K562 (cell line): Measurements from ENCODE around the gene RPL7A. TPM values are rescaled to one million over a fixed set of nuclear protein-coding genes. Genes with fewer than 3 reads are reported as not detected.
A peak's percentile ranks its signal among the peaks of the same experiment; 100 is the strongest.

Experiments
- CREB1 ChIP-seq, 2 experiments: sonication (generic) in 1 of 2; formaldehyde crosslinking in 1 of 2; IDR thresholded peaks; 2 replicates each; pipeline versions ENCODE4 v1.6.1 to v1.8.0; 2012 to 2022; ENCODE audit warnings: inconsistent platforms in 1 of 2, mild to moderate bottlenecking in 1 of 2, missing genetic modification reagents in 1 of 2, moderate library complexity in 1 of 2
- ESRRA ChIP-seq: fragments of 450-650 bp; IDR thresholded peaks from 2 replicates; pipeline ENCODE4 v1.6.1; 2014; ENCODE audit warnings: low read depth, mild to moderate bottlenecking, moderate library complexity, borderline replicate concordance
- ETV5 ChIP-seq: sonication (generic); formaldehyde crosslinking; IDR thresholded peaks from 2 replicates; pipeline ENCODE4 v1.4.0; 2020; ENCODE audit warnings: low read depth, mild to moderate bottlenecking, missing genetic modification reagents
- ETV6 ChIP-seq, 3 experiments: fragments of 150-350 bp in 1 of 3; sonication (generic) in 1 of 3; formaldehyde crosslinking in 1 of 3; IDR thresholded peaks; 2 replicates each; pipeline versions ENCODE4 v1.6.1 to v1.8.0; 2014 to 2022; ENCODE audit warnings: borderline replicate concordance in 2 of 3, low read depth in 2 of 3, antibody characterized with exemption in 1 of 3, low read length in 1 of 3, mild to moderate bottlenecking in 1 of 3, missing genetic modification reagents in 1 of 3
- HDAC6 ChIP-seq: IDR thresholded peaks from 2 replicates; pipeline ENCODE4 v1.6.1; 2012; ENCODE audit warnings: low read depth, mild to moderate bottlenecking, control low read depth, inconsistent platforms, low read length, moderate library complexity
- HSF4 ChIP-seq: fragments of 250-450 bp; sonication (Bioruptor Pico); IDR thresholded peaks from 2 replicates; pipeline ENCODE4 v2.1.2; 2022; ENCODE audit warnings: mild to moderate bottlenecking, moderate library complexity, borderline replicate concordance
- KAT2B ChIP-seq: IDR thresholded peaks from one replicate; pipeline ENCODE4 v1.6.1; 2012; ENCODE audit warnings: low read depth, mild to moderate bottlenecking, control low read depth, inconsistent platforms, low read length, moderate library complexity
- KLF13 ChIP-seq: fragments of 450-650 bp; IDR thresholded peaks from 2 replicates; pipeline ENCODE4 v1.6.1; 2016; ENCODE audit warnings: missing genetic modification characterization, low read depth, mild to moderate bottlenecking, missing compliant biosample characterization, moderate library complexity, borderline replicate concordance
- MEF2D ChIP-seq: conservative IDR thresholded peaks from 2 replicates; pipeline ENCODE4 v1.6.1; 2016; ENCODE audit warnings: low read depth, missing genetic modification characterization, missing compliant biosample characterization
- NFIX ChIP-seq: fragments of 250-450 bp; sonication (Bioruptor Pico); IDR thresholded peaks from 2 replicates; pipeline ENCODE4 v1.4.0; 2020; ENCODE audit warnings: low read depth, mild to moderate bottlenecking, moderate library complexity
- NONO ChIP-seq, 2 experiments: fragments of 200-400 bp in 1 of 2; fragments of 450-650 bp in 1 of 2; formaldehyde crosslinking in 1 of 2; IDR thresholded peaks; 2 replicates each; pipeline ENCODE4 v1.6.1; 2017; ENCODE audit warnings: low read depth in 2 of 2, mild to moderate bottlenecking in 2 of 2, moderate library complexity in 2 of 2, low read length in 1 of 2
- POLR2B ChIP-seq: fragments of 450-650 bp; IDR thresholded peaks from 2 replicates; pipeline ENCODE4 v1.6.1; 2018; ENCODE audit warnings: low read depth; ENCODE audit not compliant: partially characterized antibody
- PPARD ChIP-seq: fragments of 250-450 bp; sonication (Bioruptor Pico); IDR thresholded peaks from 2 replicates; pipeline ENCODE4 v1.8.0; 2022; ENCODE audit warnings: inconsistent platforms, mild to moderate bottlenecking, moderate library complexity
- SP2 ChIP-seq: IDR thresholded peaks from 2 replicates; pipeline ENCODE4 v1.6.1; 2011; ENCODE audit warnings: mild to moderate bottlenecking, low read depth, low read length, moderate library complexity; ENCODE audit not compliant: poor library complexity, severe bottlenecking; ENCODE audit errors: extremely low read depth
- SRSF7 ChIP-seq: fragments of 200-400 bp; formaldehyde crosslinking; optimal IDR thresholded peaks from 2 replicates; pipeline ENCODE3; 2017; ENCODE audit warnings: mild to moderate bottlenecking, low read depth, low read length
- STAT5A ChIP-seq: IDR thresholded peaks from 2 replicates; pipeline ENCODE4 v1.6.1; 2012; ENCODE audit warnings: low read length, inconsistent platforms, borderline replicate concordance
- TAF15 ChIP-seq: fragments of 200-400 bp; formaldehyde crosslinking; IDR thresholded peaks from 2 replicates; pipeline ENCODE4 v1.6.1; 2017; ENCODE audit warnings: mild to moderate bottlenecking, low read depth, low read length, moderate library complexity
- TCF7L2 ChIP-seq: fragments of 150-350 bp; IDR thresholded peaks from 2 replicates; pipeline ENCODE4 v1.6.1; 2016; ENCODE audit warnings: low read depth, mild to moderate bottlenecking, low read length, moderate library complexity
- ZFPM2 ChIP-seq: fragments of 250-450 bp; sonication (Bioruptor Pico); IDR thresholded peaks from 2 replicates; pipeline ENCODE4 v1.5.1; 2022; ENCODE audit warnings: mild to moderate bottlenecking
- ZNF217 ChIP-seq: sonication (generic); formaldehyde crosslinking; IDR thresholded peaks from 2 replicates; pipeline ENCODE4 v1.8.0; 2022; ENCODE audit warnings: mild to moderate bottlenecking, missing genetic modification reagents
- polyA plus RNA-seq, 8 experiments: library from polyadenylated mRNA; depleted of rRNA in 4 of 8; stranded (reverse) in 5 of 8; unstranded in 3 of 8; fragments of >200 nt; fragmentation: Nextera tagmentation in 2 of 8; fragmentation: Illumina TruSeq in 1 of 8; extraction: Ambion mirVana in 2 of 8; extraction: Trizol in 1 of 8; gene quantifications; 2 replicates each; pipeline versions ENCODE4 v1.2.1 to v1.2.3, GENCODE V29; 2011 to 2014; ENCODE audit warnings: inconsistent platforms in 1 of 8, missing spikeins in 1 of 8
- total RNA-seq, 7 experiments: library from RNA; depleted of rRNA in 6 of 7; stranded (reverse); fragments of >200 nt in 6 of 7; fragmentation: Illumina TruSeq in 2 of 7; extraction: Trizol in 2 of 7; gene quantifications; 2 replicates each; pipeline versions ENCODE4 v1.2.1 to v1.2.3, GENCODE V29; 2011 to 2021; ENCODE audit warnings: low replicate concordance in 1 of 7
- TF ChIP-seq, protein P1 (sequence below), 3 experiments: IDR thresholded peaks in 2 of 3; conservative IDR thresholded peaks in 1 of 3; 2 replicates each; pipeline ENCODE4 v1.5.1; 2011 to 2012; ENCODE audit warnings: low read length in 3 of 3, mild to moderate bottlenecking in 3 of 3, control low read depth in 2 of 3, improper control_type of control experiment in 1 of 3, inconsistent platforms in 1 of 3, low read depth in 1 of 3, mixed read lengths in 1 of 3, moderate library complexity in 1 of 3; ENCODE audit not compliant: insufficient read depth in 2 of 3
- TF ChIP-seq, protein P2 (sequence below): fragments of 250-450 bp; sonication (Bioruptor Pico); IDR thresholded peaks from 2 replicates; pipeline ENCODE4 v1.9.0; 2021; ENCODE audit warnings: mild to moderate bottlenecking, inconsistent platforms

The RPL7A gene
- total and polyA plus RNA-seq, 9 of the 15 experiments (the other 6 are each of a cell fraction or from before 2014, with no cell fraction given) = 1,935 to 3,760 (median 2,652) TPM

DNA sequence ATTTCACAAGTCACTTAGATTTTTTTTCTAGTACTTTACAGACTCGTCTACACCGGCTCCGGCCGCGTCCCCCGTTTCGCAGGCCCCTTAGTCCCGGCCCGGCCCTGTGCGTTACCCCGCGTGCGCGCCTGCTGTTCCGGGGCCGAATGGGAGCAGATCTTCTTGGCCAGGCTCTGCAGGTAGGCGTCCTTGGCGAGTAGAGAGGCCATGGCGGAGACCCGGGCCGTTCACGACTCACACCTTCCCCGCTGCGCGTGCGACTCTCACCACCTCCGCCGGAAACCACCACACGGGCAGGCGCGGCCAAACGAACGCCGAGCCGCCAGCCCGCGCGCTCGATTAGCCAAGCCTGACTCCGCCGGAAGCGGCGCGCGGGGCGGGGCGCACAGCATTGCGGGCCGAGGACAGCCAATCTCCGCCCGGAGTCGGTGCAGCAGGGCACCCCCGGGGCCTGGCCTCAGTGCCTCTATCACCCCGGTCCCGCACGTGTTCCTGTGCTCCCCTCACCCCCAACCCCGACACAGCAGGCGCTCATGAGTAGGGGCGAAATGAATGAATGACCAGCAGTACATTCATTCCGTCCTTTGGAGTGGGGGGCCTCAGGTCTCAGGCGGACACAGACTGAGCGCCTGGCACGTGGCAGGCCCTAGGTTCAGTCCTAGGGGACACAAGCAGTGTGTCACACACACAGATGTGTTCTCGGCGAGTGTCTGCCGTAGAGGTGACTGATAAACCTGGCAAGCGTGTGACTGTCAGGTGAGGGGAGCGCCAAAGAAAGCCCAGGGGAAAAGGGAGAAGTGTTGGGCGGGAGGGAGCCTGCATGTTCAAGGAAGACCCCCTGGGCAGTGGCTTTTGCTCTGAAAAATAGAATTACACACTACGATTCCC lies 11.8 kb upstream of the RPL7A start, which contains the start of gene SURF6 (continued):
- TF ChIP-seq SP2 (no peak), KLF13 (tag) (peak; percentile 86), STAT5A (no peak; the same call in 1 of the 2 replicates), SRSF7 (no peak), TAF15 (no peak), POLR2B (peak; percentile 67), NONO (IDR thresholded peaks at IDR 0.05; ENCODE audit: low read depth in 2 of 2, low read length in 1 of 2) (peak in 1 of 2 experiments; percentile 89; a peak in 2 of 4 replicates), TCF7L2 (no peak), HSF4 (CRISPR knock-in tag) (no peak), ZNF217 (no peak), ZFPM2 (CRISPR knock-in tag) (no peak), NFIX (CRISPR knock-in tag) (no peak), HDAC6 (no peak), ETV5 (CRISPR knock-in tag) (peak; percentile 99), KAT2B (no peak), MEF2D (tag) (no peak), PPARD (CRISPR knock-in tag) (no peak), ETV6 (IDR thresholded peaks at IDR 0.05; ENCODE audit: borderline replicate concordance in 1 of 2, low read depth in 2 of 2, low read length in 1 of 2) (0 out of 4 replicates have a peak, but pooled peaks of 1 of the 2 experiments have one; percentile 15), ETV6 (CRISPR knock-in tag; IDR thresholded peaks at IDR 0.05; ENCODE audit: borderline replicate concordance) (no peak), CREB1 (IDR thresholded peaks at IDR 0.05) (peak; percentile 71; the same call in 1 of the 2 replicates), CREB1 (CRISPR knock-in tag; IDR thresholded peaks at IDR 0.05) (peak; percentile 78), ESRRA (peak; percentile 75; the same call in 1 of the 2 replicates)
- TF ChIP-seq, protein P1, sequence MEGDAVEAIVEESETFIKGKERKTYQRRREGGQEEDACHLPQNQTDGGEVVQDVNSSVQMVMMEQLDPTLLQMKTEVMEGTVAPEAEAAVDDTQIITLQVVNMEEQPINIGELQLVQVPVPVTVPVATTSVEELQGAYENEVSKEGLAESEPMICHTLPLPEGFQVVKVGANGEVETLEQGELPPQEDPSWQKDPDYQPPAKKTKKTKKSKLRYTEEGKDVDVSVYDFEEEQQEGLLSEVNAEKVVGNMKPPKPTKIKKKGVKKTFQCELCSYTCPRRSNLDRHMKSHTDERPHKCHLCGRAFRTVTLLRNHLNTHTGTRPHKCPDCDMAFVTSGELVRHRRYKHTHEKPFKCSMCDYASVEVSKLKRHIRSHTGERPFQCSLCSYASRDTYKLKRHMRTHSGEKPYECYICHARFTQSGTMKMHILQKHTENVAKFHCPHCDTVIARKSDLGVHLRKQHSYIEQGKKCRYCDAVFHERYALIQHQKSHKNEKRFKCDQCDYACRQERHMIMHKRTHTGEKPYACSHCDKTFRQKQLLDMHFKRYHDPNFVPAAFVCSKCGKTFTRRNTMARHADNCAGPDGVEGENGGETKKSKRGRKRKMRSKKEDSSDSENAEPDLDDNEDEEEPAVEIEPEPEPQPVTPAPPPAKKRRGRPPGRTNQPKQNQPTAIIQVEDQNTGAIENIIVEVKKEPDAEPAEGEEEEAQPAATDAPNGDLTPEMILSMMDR (IDR thresholded peaks at IDR 0.05 in 2 of 3, conservative IDR thresholded peaks at IDR 0.05 in 1 of 3; ENCODE audit: insufficient read depth in 2 of 3, low read depth in 1 of 3, low read length in 3 of 3) = peak in 1 of 3 experiments; percentile 21; a peak in 1 of 6 replicates
- TF ChIP-seq, protein P2, sequence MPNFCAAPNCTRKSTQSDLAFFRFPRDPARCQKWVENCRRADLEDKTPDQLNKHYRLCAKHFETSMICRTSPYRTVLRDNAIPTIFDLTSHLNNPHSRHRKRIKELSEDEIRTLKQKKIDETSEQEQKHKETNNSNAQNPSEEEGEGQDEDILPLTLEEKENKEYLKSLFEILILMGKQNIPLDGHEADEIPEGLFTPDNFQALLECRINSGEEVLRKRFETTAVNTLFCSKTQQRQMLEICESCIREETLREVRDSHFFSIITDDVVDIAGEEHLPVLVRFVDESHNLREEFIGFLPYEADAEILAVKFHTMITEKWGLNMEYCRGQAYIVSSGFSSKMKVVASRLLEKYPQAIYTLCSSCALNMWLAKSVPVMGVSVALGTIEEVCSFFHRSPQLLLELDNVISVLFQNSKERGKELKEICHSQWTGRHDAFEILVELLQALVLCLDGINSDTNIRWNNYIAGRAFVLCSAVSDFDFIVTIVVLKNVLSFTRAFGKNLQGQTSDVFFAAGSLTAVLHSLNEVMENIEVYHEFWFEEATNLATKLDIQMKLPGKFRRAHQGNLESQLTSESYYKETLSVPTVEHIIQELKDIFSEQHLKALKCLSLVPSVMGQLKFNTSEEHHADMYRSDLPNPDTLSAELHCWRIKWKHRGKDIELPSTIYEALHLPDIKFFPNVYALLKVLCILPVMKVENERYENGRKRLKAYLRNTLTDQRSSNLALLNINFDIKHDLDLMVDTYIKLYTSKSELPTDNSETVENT = 0 out of 2 replicates have a peak, but pooled peaks have one; percentile 41
